Neuron (in vitro differentiated cells): Measurements from ENCODE around the gene TPP1.

Source experiments
- H2AFZ ChIP-seq: one replicate; pipeline ENCODE4 v1.6.1; 2013; ENCODE audit warnings: low read depth, mild to moderate bottlenecking, inconsistent platforms, low read length, moderate library complexity
- H3K27me3 ChIP-seq: one replicate; pipeline ENCODE4 v1.6.1; 2013; ENCODE audit warnings: low read length; ENCODE audit not compliant: insufficient read depth
- H3K36me3 ChIP-seq: one replicate; pipeline ENCODE4 v1.6.1; 2013; ENCODE audit warnings: low read length; ENCODE audit not compliant: insufficient read depth
- H3K4me1 ChIP-seq: one replicate; pipeline ENCODE4 v1.6.1; 2013; ENCODE audit warnings: low read length; ENCODE audit not compliant: insufficient read depth
- H3K4me3 ChIP-seq: 2 replicates; pipeline ENCODE4 v1.5.1; 2013; ENCODE audit warnings: mild to moderate bottlenecking, low read length, moderate library complexity
- H3K9me3 ChIP-seq: one replicate; pipeline ENCODE4 v1.6.1; 2013; ENCODE audit warnings: low read length

TPP1 gene

DNA sequence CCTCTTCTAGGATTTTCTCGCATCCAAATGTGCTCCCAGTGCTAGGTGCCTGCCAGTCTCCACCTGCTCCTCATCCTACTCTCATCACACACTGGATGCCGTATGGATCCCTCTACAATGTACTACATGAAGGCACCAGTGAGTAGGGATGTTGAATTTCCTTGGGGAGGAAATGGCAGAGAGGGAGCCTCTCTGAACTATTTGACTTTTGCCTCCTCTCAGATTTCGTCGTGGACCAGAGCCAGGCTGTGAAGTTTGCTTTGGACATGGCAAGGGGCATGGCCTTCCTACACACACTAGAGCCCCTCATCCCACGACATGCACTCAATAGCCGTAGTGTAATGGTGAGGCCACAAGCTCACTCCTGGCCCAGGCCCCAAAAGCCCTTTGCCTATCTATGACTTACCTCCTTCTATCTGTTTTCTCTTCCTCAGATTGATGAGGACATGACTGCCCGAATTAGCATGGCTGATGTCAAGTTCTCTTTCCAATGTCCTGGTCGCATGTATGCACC lies 9.7 kb downstream of the TPP1 start:
- Histone ChIP-seq H3K4me3 (no peak overlapping the region), H3K36me3 (peaks cover 41% of the 10 kb centered on the region), H3K27me3 (no peaks in the 10 kb centered on the region), H3K4me1 (peaks cover 47% of the 10 kb centered on the region), H3K9me3 (no peaks in the 10 kb centered on the region), H2AFZ (no peak overlapping the region)

DNA sequence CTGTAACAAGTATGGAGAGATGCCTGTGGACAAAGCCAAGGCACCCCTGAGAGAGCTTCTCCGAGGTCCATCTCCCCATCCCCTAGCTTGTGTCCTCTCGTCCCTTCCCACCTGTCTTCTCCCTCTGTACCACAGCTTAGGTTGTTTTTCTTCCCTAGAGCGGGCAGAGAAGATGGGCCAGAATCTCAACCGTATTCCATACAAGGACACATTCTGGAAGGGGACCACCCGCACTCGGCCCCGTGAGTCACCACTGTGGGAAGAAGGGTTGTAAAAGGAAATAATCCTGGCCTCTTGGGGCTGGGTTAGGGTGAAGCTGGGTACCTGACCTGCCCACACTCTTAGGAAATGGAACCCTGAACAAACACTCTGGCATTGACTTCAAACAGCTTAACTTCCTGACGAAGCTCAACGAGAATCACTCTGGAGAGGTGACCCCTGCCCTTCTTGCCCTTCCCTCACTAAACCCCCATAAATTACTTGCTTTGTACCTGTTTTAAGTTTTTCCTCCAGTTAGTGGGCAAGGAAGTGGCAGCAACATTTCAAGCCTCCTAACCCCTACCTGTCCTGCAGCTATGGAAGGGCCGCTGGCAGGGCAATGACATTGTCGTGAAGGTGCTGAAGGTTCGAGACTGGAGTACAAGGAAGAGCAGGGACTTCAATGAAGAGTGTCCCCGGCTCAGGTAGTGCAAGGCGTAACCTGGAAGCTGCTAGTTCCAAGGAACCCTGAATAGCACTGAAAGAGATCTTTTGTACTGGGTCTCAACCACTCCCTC lies 10.3 kb downstream of the TPP1 start:
- no peaks in the 10 kb centered on the region for H3K9me3 ChIP-seq
- H3K4me3 ChIP-seq: no peak overlapping the region
- H3K4me1 ChIP-seq: peaks cover 49% of the 10 kb centered on the region
- peaks cover 41% of the 10 kb centered on the region for H3K36me3 ChIP-seq
- no peak overlapping the region for H2AFZ ChIP-seq
- no peaks in the 10 kb centered on the region for H3K27me3 ChIP-seq

DNA sequence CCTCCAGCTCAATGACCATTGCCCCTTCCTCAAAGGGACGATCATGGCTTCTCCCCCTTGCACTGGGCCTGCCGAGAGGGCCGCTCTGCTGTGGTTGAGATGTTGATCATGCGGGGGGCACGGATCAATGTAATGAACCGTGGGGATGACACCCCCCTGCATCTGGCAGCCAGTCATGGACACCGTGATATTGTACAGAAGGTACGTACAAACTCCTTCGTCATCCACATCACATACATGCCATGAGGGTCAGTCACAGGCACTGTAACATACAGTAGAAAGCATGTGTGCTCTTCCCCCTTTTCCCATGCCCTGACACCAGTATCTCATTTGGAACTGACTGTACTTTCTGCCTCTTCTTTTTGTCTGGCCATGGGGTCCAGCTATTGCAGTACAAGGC lies 11.2 kb downstream of the TPP1 start:
- Histone ChIP-seq H3K4me3 (no peak overlapping the region), H3K36me3 (peaks cover 41% of the 10 kb centered on the region), H3K9me3 (no peaks in the 10 kb centered on the region), H2AFZ (no peak overlapping the region), H3K4me1 (peaks cover 47% of the 10 kb centered on the region), H3K27me3 (no peaks in the 10 kb centered on the region)

DNA sequence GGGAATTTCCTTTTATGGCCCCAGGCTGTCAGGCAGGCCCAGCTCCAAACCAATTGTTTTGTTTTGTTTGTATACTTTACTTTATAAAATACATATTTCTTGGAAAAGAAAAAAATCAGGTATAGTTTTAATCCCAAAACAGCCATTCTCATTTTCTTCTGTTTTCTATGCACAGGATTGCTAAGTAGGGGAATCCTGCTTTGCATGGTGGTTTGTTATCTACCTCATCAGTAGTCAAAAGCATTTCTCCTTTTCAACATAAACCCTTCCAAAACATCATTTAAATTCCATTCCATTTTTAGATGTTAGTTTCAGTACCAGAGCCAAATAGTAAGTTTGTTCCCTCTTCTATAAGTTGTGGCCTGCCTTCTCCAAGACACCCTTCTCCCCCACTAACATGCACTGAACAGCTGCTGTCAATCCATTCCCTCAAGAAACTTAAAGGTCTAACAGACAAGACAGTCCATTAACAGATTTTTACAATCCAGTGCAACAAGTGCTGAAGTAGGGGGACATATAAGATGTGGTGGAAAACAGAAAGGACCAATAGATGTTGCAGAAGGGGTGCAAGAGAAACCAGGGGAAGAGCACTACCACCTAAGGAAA lies 11.9 kb downstream of the TPP1 start:
- peaks cover 45% of the 10 kb centered on the region for H3K4me1 ChIP-seq
- no peak overlapping the region for H3K4me3 ChIP-seq
- H2AFZ ChIP-seq: no peak overlapping the region
- H3K27me3 ChIP-seq: no peaks in the 10 kb centered on the region
- H3K36me3 ChIP-seq: peaks cover 41% of the 10 kb centered on the region
- no peaks in the 10 kb centered on the region for H3K9me3 ChIP-seq

DNA sequence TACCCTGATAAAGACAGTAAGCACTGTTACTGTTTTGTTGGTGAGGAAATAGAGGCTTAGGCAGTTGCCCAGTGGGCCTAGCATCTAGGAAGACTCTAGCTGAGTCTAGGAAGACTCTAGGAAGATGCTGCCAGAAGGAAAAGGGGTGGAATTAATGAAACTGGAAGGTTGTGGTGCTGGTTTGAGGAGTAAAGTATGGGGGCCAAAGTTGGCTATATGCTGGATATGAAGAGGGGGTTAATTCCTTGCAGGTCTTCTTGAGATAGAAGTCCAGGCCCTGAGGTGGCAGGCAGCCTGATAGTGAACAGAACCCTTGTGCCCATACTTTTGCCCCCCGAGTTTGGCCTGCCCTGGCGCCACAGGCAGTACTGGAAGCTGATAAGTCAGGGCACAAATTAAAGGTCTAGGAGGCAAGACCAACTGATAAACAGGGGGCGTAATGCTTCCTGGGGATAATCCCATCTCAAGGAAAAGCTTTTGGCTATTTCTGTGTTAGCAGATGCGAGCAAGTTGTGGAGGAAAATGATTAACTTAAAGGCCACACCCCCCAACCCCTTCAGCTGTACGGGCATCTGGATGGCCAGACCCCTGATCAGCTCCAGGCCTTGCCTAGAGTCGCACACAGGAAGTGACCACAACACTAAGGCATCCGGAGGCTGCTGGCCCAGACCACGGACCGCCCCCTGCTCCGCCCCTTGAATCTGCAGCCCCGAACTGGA lies 12.6 kb downstream of the TPP1 start:
- peaks cover 51% of the 10 kb centered on the region for H3K4me1 ChIP-seq
- H3K36me3 ChIP-seq: peaks cover 44% of the 10 kb centered on the region
- H3K27me3 ChIP-seq: no peaks in the 10 kb centered on the region
- no peaks in the 10 kb centered on the region for H3K9me3 ChIP-seq
- peak overlapping the region; percentile 11 for H3K4me3 ChIP-seq
- H2AFZ ChIP-seq: no peak overlapping the region

DNA sequence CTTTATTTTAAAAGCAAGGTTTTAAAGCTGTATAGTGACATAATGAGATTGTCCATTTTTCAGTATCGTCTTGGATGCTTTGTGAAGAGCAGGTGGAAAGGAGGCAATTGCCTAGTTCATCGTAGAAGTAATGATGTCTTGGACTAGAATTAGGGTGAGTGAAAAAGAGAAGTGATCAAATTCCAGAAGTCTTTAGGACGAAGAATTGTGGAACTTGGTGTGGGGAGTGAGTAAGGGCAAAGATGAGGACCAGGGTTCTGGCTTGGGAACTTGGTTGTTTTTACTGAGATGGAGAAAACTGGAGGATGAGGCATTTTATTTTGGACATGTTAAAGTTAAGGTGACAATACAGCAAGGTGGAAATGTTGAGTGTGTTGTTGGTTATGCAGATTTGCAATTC lies 14.4 kb downstream of the TPP1 start:
- Histone ChIP-seq H3K4me1 (peaks cover 44% of the 10 kb centered on the region), H3K9me3 (no peaks in the 10 kb centered on the region), H3K27me3 (no peaks in the 10 kb centered on the region), H2AFZ (no peak overlapping the region), H3K4me3 (peak overlapping the region; percentile 92), H3K36me3 (peaks cover 45% of the 10 kb centered on the region)

DNA sequence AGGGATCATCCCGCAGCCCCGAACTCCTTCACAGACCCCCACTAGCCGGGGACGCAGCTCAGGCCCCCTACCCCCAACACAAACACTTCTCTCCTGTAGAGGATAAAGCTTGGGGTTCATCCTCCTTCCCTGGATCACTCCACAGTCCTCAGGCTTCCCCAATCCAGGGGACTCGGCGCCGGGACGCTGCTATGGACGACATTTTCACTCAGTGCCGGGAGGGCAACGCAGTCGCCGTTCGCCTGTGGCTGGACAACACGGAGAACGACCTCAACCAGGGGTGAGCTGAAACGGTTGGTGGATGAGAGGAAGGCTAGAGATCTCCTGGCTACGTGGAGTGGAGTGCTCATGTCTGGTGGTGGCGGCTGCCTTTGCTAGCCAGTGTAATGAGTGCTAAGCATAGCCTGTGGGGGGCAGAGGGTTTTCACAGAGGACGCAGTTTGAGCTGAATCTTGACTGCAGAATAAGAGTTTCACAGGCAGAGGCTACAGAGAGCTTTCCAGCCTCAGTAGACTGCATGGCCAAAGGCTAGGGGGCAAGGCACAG lies 15.1 kb downstream of the TPP1 start:
- Histone ChIP-seq H3K4me3 (peak overlapping the region; percentile 92), H3K27me3 (no peaks in the 10 kb centered on the region), H2AFZ (peak overlapping the region; percentile 68), H3K4me1 (peaks cover 44% of the 10 kb centered on the region), H3K36me3 (peaks cover 44% of the 10 kb centered on the region), H3K9me3 (no peaks in the 10 kb centered on the region)

DNA sequence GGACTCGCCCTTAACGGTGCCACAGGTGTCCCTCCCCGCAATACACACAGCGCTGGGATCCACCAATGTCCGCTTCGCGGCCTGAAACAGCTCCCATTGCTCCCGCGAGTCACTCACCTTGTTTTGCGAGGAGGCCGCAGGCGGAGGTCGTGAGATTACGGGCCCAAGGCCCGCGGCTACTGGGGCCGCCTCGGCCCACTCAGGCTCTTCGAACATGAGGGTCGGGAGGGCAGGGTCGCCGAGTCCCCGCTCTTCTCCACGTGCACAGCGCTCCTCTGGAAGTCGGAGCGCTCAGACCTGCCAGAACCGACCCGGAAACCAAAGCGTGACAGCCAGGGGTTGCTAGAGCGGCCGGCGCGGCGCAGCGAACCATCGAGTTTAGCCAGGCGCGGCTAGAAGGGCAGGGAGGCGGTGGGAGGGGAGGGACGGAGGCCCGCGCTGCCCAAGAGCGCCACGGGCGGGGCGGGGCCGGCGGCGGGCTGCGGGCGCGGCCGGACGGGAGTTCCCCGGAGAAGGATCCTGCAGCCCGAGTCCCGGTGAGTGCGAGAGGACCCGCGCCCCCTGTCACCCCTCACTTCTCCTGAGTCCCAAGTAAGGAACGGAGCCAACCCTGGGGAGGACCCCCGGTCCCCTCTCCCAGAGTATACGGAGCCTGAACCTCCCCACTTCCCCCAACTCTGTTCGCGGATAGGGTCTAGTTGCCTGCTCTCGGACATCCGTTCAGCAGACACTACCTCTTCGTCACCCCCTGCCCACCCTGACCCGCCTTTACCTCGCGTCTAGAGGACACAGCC lies 15.7 kb downstream of the TPP1 start, which contains the start of the genes ILK and RRP8:
TSS of gene ILK (plus strand) at position 488 of the 794 bp plus-strand sequence. CDS start 498 bp downstream, outside the sequence.
TSS of gene RRP8 (minus strand) at position 330 of the 794 bp plus-strand sequence. CDS start at position 216, 114 bp downstream.
- Histone ChIP-seq H2AFZ (peak within 1 kb of the TSS; percentile 68), H3K4me1 (peaks cover 44% of the 10 kb centered on the region), H3K9me3 (no peaks in the 10 kb centered on the region), H3K36me3 (peaks cover 43% of the 10 kb centered on the region), H3K27me3 (no peaks in the 10 kb centered on the region), H3K4me3 (peak within 1 kb of the TSS; percentile 92)

DNA sequence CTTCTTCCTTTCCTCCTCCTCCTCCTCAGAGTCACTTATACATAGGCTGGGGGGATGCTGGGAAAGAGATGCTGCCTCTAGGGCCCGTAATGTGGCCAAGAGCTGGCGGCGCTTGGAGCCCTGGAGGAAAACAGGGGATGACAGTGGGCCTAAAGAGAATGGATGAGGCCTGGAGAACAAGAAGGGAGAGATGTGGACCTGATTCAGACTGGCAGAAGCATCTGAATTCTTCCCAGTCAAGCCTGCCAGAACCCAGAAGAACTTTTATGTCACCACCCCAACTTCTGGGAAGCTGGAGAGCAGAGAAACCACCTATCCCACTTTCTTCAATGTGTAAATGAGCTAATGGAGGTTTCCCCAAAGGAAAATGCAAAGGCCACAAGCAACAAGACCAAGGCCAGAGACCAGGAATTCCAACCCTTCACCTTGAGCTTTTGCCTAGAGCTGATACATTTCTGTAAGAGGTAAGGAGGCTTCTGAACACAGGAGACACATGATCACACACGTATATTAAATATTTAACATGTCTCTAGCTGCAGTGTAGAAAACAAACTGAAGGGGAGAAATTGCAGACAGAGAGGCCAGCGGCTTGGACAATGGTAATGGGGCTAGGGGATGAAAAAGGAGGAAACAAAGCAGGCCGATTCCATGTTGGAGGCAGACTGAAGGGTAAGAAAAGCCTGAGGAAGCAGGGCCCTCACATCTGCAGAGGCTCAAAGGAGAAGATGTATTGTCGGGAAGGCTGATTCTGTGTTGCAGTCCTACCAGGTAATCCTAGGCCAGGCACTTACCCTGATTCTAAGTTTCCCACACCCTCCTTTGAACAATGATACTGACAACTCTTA lies 16.9 kb downstream of the TPP1 start:
- Histone ChIP-seq H3K27me3 (no peaks in the 10 kb centered on the region), H3K4me3 (peak overlapping the region; percentile 92), H2AFZ (no peak overlapping the region), H3K36me3 (peaks cover 40% of the 10 kb centered on the region), H3K4me1 (peaks cover 38% of the 10 kb centered on the region), H3K9me3 (no peaks in the 10 kb centered on the region)

DNA sequence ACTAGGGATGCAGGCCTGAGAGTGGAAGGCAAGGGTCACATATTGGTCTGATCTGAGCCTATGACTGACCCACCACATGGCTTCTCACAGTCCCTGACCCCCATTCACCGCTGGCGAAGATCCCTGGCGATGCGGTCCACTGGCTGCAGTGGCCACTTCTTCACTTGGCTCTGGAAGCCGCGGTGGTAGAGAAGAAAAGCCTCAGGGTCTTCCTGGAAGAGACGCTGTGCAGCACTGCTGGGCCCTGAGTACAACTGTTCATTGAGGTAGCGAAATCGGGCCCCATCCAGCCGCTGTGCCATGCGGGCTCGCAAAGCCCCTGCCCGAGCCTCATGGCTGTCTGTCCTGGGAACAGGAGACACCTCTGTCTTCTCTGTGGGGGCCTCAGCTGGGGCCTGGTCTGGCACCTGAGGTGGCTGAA lies 18.2 kb downstream of the TPP1 start:
- H3K4me3 ChIP-seq: no peak overlapping the region
- peaks cover 33% of the 10 kb centered on the region for H3K4me1 ChIP-seq
- H3K27me3 ChIP-seq: no peaks in the 10 kb centered on the region
- peaks cover 45% of the 10 kb centered on the region for H3K36me3 ChIP-seq
- H2AFZ ChIP-seq: no peak overlapping the region
- H3K9me3 ChIP-seq: no peaks in the 10 kb centered on the region

DNA sequence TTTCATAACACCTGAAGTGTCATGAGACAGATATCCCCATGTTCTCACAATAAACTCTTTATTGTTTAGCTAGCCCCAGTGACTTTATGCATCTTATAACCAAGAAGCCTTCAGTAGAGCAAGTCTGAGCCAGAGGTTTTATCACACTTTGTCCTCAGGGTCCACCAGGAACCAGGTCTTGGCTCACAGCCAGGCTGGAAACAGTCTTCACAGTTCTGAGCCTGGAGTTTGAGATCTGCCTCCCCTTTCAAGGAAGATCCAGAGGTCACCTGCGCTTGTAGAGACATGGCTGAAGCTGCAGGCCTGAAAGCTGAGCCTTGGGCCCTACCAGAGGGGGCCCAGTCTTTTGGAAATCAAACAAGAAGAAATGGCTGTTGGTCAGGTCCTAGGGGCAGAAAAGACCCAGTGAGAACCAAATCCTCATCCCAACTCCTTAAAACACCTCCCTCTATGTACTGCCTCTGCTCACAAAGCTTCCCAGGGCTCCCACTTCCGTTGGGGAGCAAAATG lies 19.3 kb downstream of the TPP1 start:
- Histone ChIP-seq H3K4me3 (no peak overlapping the region), H3K27me3 (no peaks in the 10 kb centered on the region), H3K36me3 (peaks cover 45% of the 10 kb centered on the region), H2AFZ (no peak overlapping the region), H3K9me3 (no peaks in the 10 kb centered on the region), H3K4me1 (peaks cover 26% of the 10 kb centered on the region)
